ENCODE measurements around the gene PARD6B. TPM values are rescaled to one million over a fixed set of nuclear protein-coding genes. Genes with fewer than 3 reads are reported as not detected.

Gene PARD6B
- total RNA-seq, 1 donor from 2014 or later, result 7.1 TPM

DNA sequence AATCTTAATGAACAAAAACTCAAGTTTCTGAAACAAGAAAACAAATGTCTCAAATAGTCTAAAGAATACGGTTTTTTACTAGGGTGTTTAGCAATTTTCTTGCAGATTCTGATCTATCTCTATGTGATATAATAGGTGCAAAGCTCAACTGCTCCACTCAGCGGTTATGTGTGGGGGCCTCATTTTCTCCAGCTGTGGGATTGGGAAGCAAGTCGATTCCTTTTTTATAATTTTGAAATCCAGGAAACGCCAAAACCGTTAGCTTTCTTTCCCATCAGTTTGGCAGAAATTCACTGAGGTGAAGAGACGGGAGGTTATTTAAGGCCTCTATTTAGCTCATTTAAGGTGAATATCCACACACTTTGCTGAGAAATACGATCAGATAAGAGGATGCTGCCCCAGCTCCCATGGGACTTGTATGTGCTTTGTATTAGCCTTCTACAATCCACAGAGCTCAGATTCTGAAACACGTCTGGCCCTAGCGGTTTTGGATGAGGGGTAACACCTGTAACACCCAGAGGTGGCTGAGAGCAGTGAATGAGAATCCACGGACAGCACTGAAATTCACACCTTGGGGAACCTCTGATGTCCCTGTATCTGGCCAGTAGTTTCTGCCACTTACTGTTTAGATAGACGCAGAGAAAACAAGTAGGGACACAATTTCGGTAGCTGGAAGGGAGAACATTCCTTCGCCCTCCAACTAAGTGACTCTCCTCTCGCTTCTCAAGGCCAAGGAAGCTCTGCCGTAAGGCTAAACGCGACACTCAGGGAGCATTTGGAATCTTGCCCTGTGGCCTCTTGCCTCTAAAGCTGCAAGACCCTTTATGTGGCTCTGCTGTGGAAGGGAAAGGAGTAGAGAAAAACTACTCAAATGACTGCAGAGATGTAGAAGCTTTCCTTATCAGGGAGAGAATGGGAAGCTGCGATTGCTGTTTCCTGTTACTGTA is 56.9 kb downstream of the PARD6B start:
- Mint-ChIP-seq H3K36me3 (ENCODE audit: low read depth, unreplicated experiment) (no peaks in the 10 kb centered on the region), H3K9me3 (ENCODE audit: unreplicated experiment) (no peaks in the 10 kb centered on the region), H3K27ac (ENCODE audit: unreplicated experiment) (no peak overlapping the region), H3K4me1 (ENCODE audit: unreplicated experiment) (no peaks in the 10 kb centered on the region), H3K4me3 (ENCODE audit: unreplicated experiment) (no peak overlapping the region), H3K27me3 (ENCODE audit: unreplicated experiment) (no peaks in the 10 kb centered on the region)
- no peak for DNase-seq (ENCODE audit: low spot score)
- TF ChIP-seq, protein P1, sequence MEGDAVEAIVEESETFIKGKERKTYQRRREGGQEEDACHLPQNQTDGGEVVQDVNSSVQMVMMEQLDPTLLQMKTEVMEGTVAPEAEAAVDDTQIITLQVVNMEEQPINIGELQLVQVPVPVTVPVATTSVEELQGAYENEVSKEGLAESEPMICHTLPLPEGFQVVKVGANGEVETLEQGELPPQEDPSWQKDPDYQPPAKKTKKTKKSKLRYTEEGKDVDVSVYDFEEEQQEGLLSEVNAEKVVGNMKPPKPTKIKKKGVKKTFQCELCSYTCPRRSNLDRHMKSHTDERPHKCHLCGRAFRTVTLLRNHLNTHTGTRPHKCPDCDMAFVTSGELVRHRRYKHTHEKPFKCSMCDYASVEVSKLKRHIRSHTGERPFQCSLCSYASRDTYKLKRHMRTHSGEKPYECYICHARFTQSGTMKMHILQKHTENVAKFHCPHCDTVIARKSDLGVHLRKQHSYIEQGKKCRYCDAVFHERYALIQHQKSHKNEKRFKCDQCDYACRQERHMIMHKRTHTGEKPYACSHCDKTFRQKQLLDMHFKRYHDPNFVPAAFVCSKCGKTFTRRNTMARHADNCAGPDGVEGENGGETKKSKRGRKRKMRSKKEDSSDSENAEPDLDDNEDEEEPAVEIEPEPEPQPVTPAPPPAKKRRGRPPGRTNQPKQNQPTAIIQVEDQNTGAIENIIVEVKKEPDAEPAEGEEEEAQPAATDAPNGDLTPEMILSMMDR (IDR thresholded peaks at IDR 0.05; ENCODE audit: unreplicated experiment), result no peak

DNA sequence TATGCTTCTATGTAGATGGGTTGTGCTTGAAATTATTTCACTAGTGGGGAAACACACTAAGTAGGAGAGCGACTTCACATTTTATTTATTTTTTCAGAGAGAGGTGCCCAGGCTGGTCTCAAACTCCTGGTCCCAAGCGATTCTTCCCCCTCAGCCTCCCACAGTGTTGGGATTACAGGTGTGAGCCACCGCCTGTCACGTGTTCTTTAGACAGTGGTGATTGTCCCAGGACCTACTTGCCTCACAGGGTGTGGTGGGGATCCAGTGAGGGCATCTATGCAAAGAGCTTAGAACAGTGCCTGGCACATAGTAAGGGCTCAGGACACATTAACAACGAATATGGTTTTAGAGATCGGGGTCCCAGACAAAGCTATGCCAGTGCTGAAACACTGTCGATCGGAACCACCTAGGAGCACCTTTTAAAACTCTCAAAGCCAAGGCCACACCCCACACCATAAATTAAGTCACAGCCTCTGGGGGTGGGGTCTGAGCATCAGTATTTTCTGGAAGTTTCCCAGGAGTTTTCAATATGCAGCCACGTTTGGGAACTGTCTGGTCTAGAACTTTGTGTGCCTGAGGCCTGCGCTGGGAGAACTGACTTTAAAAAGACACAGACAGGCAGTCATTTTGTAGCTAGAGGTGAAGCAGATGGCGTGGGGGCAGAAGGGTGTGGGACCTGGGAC is 58.7 kb downstream of the PARD6B start:
- DNase-seq (ENCODE audit: low spot score), result no peak
- no peak overlapping the region for H3K27ac Mint-ChIP-seq (ENCODE audit: unreplicated experiment)
- no peaks in the 10 kb centered on the region for H3K27me3 Mint-ChIP-seq (ENCODE audit: unreplicated experiment)
- no peaks in the 10 kb centered on the region for H3K4me1 Mint-ChIP-seq (ENCODE audit: unreplicated experiment)
- no peaks in the 10 kb centered on the region for H3K9me3 Mint-ChIP-seq (ENCODE audit: unreplicated experiment)
- no peak overlapping the region for H3K4me3 Mint-ChIP-seq (ENCODE audit: unreplicated experiment)
- no peaks in the 10 kb centered on the region for H3K36me3 Mint-ChIP-seq (ENCODE audit: low read depth, unreplicated experiment)
- TF ChIP-seq, protein P1 (IDR thresholded peaks at IDR 0.05; ENCODE audit: unreplicated experiment), result no peak

DNA sequence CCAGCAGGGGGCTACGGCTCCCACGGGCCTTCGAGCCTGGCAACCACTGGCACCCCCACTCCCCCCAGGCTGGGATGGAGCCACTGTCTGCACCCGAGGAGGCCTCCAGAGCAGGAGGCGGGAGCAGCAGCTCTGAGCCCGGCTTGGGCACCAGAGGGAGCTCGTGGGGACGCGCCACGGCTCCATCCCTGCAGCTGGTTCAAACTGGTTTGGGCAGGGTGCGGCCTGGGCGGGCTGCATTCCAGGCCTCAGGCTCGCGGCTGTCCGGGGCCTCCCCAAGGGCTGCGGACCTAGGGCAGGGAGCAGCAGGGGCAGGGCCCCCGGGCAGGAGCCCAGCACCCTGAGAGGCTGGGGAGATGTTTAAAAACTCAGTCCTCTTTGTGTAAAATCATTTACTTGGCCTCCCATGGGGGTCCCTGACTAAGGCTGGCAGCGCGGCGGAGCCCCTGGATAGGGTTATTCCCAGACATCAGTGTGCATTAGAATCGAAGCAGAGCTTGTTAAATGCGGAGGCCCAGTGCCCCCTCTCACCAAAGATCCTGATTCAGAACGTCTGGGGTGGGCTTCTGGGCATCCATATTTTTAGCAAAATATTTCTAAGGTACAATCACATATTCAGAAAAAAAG is 59.4 kb downstream of the PARD6B start:
- TF ChIP-seq, protein P1 (IDR thresholded peaks at IDR 0.05; ENCODE audit: unreplicated experiment), result peak; percentile 59
- peak; percentile 92 for DNase-seq (ENCODE audit: low spot score)
- H3K4me3 Mint-ChIP-seq (ENCODE audit: unreplicated experiment), result no peak overlapping the region
- H3K27ac Mint-ChIP-seq (ENCODE audit: unreplicated experiment), result peak overlapping the region; percentile 52
- no peaks in the 10 kb centered on the region for H3K36me3 Mint-ChIP-seq (ENCODE audit: low read depth, unreplicated experiment)
- H3K27me3 Mint-ChIP-seq (ENCODE audit: unreplicated experiment), result no peaks in the 10 kb centered on the region
- H3K9me3 Mint-ChIP-seq (ENCODE audit: unreplicated experiment), result no peaks in the 10 kb centered on the region
- peaks cover 2% of the 10 kb centered on the region for H3K4me1 Mint-ChIP-seq (ENCODE audit: unreplicated experiment)

DNA sequence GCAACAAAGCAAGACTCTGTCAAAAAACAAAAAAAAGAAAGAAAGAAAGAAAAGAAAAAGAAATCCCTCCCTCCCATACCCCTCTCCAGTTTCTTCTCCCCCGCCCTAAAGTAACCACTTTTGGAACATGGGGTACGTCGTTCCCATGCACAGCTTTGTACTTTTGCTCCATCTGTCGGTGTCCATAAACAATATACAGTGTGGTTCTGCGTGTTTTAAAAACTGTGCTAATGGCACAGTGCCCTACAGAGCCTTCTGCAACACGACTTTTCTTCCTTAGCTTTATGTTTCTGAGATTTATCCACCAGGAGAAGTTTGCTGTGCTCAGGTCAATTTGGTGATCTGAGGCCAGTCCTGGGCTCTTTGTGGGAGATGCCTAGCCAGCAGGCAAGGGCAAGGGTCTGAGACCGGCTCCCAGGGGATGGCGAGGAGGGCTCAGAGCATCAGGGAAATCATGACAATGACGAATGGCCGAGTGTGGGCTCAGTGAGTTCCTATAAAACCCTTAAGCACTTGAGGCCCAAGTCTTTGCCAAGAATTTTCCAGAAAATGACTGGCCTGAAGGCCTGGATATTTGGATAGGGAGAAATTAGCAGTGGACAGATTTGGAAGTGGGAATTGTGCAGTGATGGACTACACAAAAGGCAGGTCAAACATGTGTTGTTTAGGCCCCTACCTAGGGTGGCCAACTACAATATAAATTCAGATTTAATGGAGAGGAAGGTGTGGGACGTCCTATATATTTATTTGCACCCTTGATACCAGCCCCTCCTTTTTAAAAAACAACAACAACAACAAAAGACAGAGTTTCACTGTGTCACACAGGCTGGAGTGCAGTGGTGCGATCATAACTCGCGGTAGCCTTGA is 61.6 kb downstream of the PARD6B start:
- H3K36me3 Mint-ChIP-seq (ENCODE audit: low read depth, unreplicated experiment), result no peaks in the 10 kb centered on the region
- no peak for DNase-seq (ENCODE audit: low spot score)
- peaks cover 2% of the 10 kb centered on the region for H3K4me1 Mint-ChIP-seq (ENCODE audit: unreplicated experiment)
- no peaks in the 10 kb centered on the region for H3K27me3 Mint-ChIP-seq (ENCODE audit: unreplicated experiment)
- no peak overlapping the region for H3K27ac Mint-ChIP-seq (ENCODE audit: unreplicated experiment)
- H3K4me3 Mint-ChIP-seq (ENCODE audit: unreplicated experiment), result peak overlapping the region; percentile 22
- no peaks in the 10 kb centered on the region for H3K9me3 Mint-ChIP-seq (ENCODE audit: unreplicated experiment)
- TF ChIP-seq, protein P1 (IDR thresholded peaks at IDR 0.05; ENCODE audit: unreplicated experiment), result no peak

Data from endothelial cell (in vitro differentiated cells).